ENCODE measurements around the gene LRRC51. TPM values are rescaled to one million over a fixed set of nuclear protein-coding genes. Genes with fewer than 3 reads are reported as not detected.

Gene LRRC51
- polyA plus RNA-seq, 3 donors, result 1.3 to 1.9 (median 1.6) TPM

GRCh38 chr11:72102631-72102945 lies 21.9 kb downstream of the LRRC51 start:
- Mint-ChIP-seq H3K4me3 (peak overlapping the region; percentile 91 to 99), H3K27ac (peak overlapping the region; percentile 95 to 98 (median 96)), H3K36me3 (peaks cover 44 to 73% of the 10 kb centered on the region in 2 donors), H3K27me3 (ENCODE audit: low read depth in 3 of 3) (peaks cover 0 to 1% (median 0%) of the 10 kb centered on the region in 3 donors), H3K9me3 (peaks cover 0 to 7% (median 0%) of the 10 kb centered on the region in 7 donors), H3K4me1 (peaks cover 52% of the 10 kb centered on the region)
- intact Hi-C loops (cut with micrococcal nuclease), result loop anchor here (2.0 to 10.0 kb wide), 3 partner anchors 22 to 122 kb away; partner anchors contain the start of genes INPPL1 (in 1 of the 2), LRRC51 (in 1 of the 2) and NUMA1 (in 1 of the 2)
- no peaks in the 10 kb centered on the region for H3K9me3 ChIP-seq (replicated peaks in 1 of 2; ENCODE audit: control insufficient read depth in 1 of 2, insufficient read depth in 1 of 2, low read length in 2 of 2)
- peak overlapping the region; percentile 81 to 95 (median 81) for H3K4me3 ChIP-seq (replicated peaks in 1 of 3; ENCODE audit: low read depth in 2 of 3, low read length in 3 of 3)
- H3K36me3 ChIP-seq (replicated peaks in 1 of 2; ENCODE audit: control insufficient read depth in 1 of 2, insufficient read depth in 2 of 2, low read length in 2 of 2), result peaks cover 21 to 53% of the 10 kb centered on the region in 2 donors
- peaks cover 46 to 50% of the 10 kb centered on the region in 2 donors for H3K4me1 ChIP-seq (ENCODE audit: control insufficient read depth in 1 of 2, insufficient read depth in 2 of 2, low read length in 2 of 2)
- peak in 1 of 3 donors; percentile 4 for DNase-seq
- WGBS (ENCODE audit: insufficient coverage), result 6% methylated on average over 5 of the region's 9 CpGs
- peak overlapping the region; percentile 86 for H3K4me2 ChIP-seq (replicated peaks; ENCODE audit: extremely low read depth, low read length, poor library complexity, severe bottlenecking)
- TF ChIP-seq CTCF (IDR thresholded peaks at IDR 0.05), result no peak
- peak overlapping the region; percentile 90 to 95 for H3K27ac ChIP-seq (ENCODE audit: low read depth in 1 of 2, low read length in 2 of 2)
- peak overlapping the region; percentile 75 for H2AFZ ChIP-seq (ENCODE audit: insufficient read depth, low read depth, low read length, poor library complexity, severe bottlenecking)
- peaks cover 37% of the 10 kb centered on the region for H4K20me1 ChIP-seq (ENCODE audit: insufficient read depth, low read length)
- H3K9ac ChIP-seq (ENCODE audit: insufficient read depth, low read length, poor library complexity, severe bottlenecking), result peak overlapping the region; percentile 91
- peaks cover 55% of the 10 kb centered on the region for H3K79me2 ChIP-seq (ENCODE audit: insufficient read depth, low read length)
- H3K27me3 ChIP-seq (ENCODE audit: control insufficient read depth in 2 of 2, insufficient read depth in 2 of 2, low read length in 2 of 2), result no peaks in the 10 kb centered on the region

DNA sequence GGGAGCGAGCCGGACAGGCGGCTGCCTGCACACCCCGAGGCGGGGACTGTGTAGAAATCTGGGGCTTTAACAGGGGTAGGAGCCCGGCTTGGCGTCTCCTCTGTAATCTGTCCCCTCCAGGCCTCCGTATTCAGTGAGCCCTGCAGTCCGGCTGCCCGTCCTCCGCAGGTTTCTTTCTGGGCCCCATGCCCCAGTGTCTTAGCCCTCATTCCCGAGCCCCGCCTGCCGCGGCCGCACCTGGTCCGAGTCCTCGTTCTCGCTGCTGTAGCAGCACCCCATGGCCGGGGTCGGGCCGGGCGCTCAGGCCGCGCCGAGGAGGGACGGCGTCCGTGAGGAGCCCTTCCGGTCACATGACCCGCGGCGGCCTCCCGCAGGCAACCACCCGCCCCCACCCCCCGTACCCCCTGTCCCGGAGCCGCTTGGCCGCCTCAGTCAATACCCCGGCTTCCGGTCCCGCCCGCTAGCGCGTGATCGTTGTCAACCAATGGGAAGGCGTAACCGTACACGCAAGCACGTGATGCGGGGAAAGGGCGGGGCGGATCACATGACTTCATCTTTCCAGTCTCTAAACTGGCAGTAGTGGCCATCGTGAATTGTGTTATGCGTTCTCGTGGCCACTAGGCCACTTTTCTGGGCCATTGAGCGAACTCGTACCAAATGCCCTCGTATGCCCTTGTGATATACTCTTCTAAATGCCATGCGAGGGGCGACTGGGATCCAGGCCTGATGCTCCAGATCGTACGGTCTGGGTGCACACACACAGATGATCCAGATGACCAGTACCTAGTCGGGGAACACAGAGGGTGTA lies 22.5 kb downstream of the LRRC51 start, which contains the start of gene LAMTOR1:
Gene LAMTOR1 (minus strand): TSS at position 352 of the 808 bp plus-strand sequence. CDS start 73 bp downstream, at position 279.
- H3K27me3 Mint-ChIP-seq (ENCODE audit: low read depth in 3 of 3), result peaks cover 0 to 1% (median 0%) of the 10 kb centered on the region in 3 donors
- H3K36me3 Mint-ChIP-seq, result peaks cover 44 to 73% of the 10 kb centered on the region in 2 donors
- peaks cover 0 to 7% (median 0%) of the 10 kb centered on the region in 7 donors for H3K9me3 Mint-ChIP-seq
- peak within 1 kb of the TSS; percentile 90 to 95 for H3K27ac ChIP-seq (ENCODE audit: low read depth in 1 of 2, low read length in 2 of 2)
- H3K36me3 ChIP-seq (replicated peaks in 1 of 2; ENCODE audit: control insufficient read depth in 1 of 2, insufficient read depth in 2 of 2, low read length in 2 of 2), result peaks cover 19 to 53% of the 10 kb centered on the region in 2 donors
- no peaks in the 10 kb centered on the region for H3K27me3 ChIP-seq (ENCODE audit: control insufficient read depth in 2 of 2, insufficient read depth in 2 of 2, low read length in 2 of 2)
- intact Hi-C loops (cut with micrococcal nuclease), result loop anchor here (2.0 to 10.0 kb wide), 3 partner anchors 22 to 122 kb away; partner anchors contain the start of genes INPPL1 (in 1 of the 2), LRRC51 (in 1 of the 2) and NUMA1 (in 1 of the 2)
- H3K9ac ChIP-seq (ENCODE audit: insufficient read depth, low read length, poor library complexity, severe bottlenecking), result peak within 1 kb of the TSS; percentile 91
- H3K79me2 ChIP-seq (ENCODE audit: insufficient read depth, low read length), result peaks cover 50% of the 10 kb centered on the region
- peak within 1 kb of the TSS; percentile 86 for H3K4me2 ChIP-seq (replicated peaks; ENCODE audit: extremely low read depth, low read length, poor library complexity, severe bottlenecking)
- peaks cover 49% of the 10 kb centered on the region for H3K4me1 Mint-ChIP-seq
- peak; percentile 99 for DNase-seq
- peak within 1 kb of the TSS; percentile 81 to 95 (median 81) for H3K4me3 ChIP-seq (replicated peaks in 1 of 3; ENCODE audit: low read depth in 2 of 3, low read length in 3 of 3)
- peak within 1 kb of the TSS; percentile 83 for H2AFZ ChIP-seq (ENCODE audit: insufficient read depth, low read depth, low read length, poor library complexity, severe bottlenecking)
- under 1% methylated on average over 41 of the region's 64 CpGs for WGBS (ENCODE audit: insufficient coverage)
- H3K9me3 ChIP-seq (replicated peaks in 1 of 2; ENCODE audit: control insufficient read depth in 1 of 2, insufficient read depth in 1 of 2, low read length in 2 of 2), result no peaks in the 10 kb centered on the region
- peaks cover 46 to 50% of the 10 kb centered on the region in 2 donors for H3K4me1 ChIP-seq (ENCODE audit: control insufficient read depth in 1 of 2, insufficient read depth in 2 of 2, low read length in 2 of 2)
- peak within 1 kb of the TSS; percentile 95 to 98 (median 96) for H3K27ac Mint-ChIP-seq
- peak within 1 kb of the TSS; percentile 91 to 99 for H3K4me3 Mint-ChIP-seq
- peak; percentile 70 for TF ChIP-seq CTCF (IDR thresholded peaks at IDR 0.05)
- peaks cover 32% of the 10 kb centered on the region for H4K20me1 ChIP-seq (ENCODE audit: insufficient read depth, low read length)

Data from CD14-positive monocyte (primary cell).